GM18873 (cell line): ENCODE results near the gene GNG7.
"Not testable (repeated sequence)": the region's sequence is repeated elsewhere in the genome, so short reads cannot be mapped to it uniquely, and the experiment has no call there.

Experiments
- ATAC-seq: cut with Tn5 transposase; IDR thresholded peaks from one replicate; pipeline ENCODE4 v1.9.1; 2021; ENCODE audit warnings: mild to moderate bottlenecking, moderate library complexity, moderate number of reproducible peaks; ENCODE audit not compliant: unreplicated experiment, low FRiP score

Gene GNG7

DNA sequence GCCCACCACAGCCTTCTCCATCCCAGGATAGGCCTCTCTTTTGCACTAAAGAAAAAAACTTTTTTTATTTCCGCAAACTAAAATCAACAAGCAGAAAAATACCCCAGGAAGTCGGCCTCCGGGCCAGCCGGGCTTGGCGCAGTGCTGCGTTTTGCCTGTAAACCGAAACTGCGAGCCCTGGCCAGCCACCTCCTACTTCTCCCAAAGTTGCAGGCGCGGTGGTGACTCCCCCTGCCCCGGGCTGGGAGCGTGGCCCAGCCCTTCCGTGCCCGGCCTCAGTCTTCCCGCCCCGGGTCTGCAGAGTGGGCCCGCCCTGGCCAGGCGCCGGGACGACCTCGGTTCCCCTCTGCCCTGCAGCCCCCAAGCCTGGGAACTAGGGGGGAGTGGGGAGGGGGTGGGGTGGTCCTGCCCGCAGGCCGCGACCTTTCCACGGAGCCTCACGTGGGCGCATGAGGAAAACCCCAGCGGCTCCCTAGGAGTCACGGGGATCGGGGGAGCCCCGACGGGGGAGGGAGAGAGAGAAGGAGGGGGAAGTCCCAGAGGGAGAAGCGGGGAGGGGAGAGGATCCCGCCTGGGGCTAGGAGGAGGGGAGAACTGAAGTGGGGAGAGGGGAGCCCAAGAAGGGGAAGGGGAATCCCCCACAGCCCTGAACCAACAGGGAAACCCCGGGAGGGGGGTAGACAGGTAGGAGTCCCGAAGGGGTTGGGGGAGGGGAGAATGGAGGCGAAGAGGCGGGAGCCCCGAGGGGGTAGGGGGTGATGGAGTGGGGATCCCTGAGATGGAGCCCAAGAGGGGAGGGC lies 223.5 kb downstream of the GNG7 start:
- no peak for ATAC-seq

DNA sequence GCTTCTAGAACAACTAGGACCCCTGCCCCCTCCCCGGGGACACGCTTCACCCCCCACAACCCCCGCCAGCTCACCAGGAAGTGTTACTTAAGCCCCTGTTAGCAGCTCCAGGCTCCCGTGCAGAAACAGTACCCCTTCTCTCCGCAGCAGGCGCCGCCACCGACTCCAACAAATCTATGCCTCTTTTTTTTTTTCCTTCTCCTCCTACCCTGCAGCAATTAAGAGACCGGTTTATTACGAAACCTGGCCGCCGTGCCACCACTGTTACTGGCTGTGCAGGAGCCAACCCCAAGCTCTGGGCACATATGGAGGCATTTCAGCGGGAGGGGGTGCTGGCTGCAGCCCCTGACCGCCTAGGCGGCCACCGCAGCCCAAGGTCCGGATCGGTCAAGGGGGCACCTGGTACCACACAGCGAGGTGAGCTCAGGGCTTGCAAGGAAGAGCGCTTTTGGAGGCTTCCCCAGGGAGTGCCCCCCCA lies 224.2 kb downstream of the GNG7 start:
- ATAC-seq: no peak

DNA sequence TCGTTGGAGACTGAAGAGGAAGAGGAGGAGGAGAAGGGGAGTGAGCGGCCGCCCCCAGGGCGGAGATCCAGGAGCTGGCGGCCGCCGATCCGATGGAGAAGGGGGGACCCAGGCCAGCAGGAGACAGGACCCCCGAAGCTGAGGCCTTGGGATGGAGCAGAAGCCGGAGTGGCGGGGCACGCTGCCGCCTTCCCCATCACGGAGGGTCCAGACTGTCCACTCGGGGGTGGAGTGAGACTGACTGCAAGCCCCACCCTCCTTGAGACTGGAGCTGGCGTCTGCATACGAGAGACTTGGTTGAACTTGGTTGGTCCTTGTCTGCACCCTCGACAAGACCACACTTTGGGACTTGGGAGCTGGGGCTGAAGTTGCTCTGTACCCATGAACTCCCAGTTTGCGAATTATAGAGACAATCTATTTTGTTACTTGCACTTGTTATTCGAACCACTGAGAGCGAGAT lies 224.7 kb downstream of the GNG7 start:
- ATAC-seq: no peak

DNA sequence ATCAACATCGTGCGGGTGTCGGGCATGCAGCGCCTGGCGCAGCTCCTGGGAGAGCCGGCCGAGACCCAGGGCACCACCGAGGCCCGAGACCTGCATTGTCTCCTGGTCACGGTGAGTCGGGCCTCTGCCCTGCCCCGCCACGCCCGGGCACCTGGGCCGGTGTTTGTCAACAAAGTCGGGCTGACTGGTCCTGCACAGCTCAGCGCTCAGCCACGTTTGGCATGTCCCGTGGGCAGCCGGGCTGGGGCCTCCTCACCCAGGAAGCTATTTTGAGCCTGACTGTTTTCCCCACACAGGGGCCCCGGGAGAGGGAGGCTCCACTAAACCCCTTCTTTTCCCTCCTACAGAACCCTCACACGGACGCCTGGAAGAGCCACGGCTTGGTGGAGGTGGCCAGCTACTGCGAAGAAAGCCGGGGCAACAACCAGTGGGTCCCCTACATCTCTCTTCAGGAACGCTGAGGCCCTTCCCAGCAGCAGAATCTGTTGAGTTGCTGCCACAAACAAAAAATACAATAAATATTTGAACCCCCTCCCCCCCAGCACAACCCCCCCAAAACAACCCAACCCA lies 225.3 kb downstream of the GNG7 start:
- no peak for ATAC-seq

DNA sequence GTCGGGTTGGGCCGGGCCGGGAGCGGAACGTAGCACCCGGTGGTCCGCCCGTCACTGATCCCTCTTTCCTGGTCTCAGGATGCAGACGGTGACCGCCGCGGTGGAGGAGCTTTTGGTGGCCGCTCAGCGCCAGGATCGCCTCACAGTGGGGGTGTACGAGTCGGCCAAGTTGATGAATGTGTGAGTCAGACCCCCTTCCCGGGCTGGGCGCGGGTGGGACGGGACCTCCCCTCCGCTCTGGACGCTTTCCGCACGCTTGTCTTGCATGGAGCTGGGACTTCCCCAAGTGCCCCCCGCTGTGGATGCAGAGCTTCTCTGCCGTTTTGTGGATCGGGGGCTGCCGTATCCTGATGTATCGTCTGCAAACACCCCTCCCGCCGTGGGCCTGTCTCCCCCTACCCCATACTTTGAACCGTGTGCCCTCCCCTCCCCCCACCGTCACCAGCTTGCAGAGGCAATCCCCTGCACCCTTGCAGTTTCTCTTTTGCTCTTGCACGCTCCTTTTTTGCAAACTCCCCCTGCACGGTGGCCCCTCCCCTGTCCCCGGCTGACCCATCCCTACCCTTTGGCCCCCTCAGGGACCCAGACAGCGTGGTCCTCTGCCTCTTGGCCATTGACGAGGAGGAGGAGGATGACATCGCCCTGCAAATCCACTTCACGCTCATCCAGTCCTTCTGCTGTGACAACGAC lies 225.9 kb downstream of the GNG7 start:
- ATAC-seq: peak; percentile 17

DNA sequence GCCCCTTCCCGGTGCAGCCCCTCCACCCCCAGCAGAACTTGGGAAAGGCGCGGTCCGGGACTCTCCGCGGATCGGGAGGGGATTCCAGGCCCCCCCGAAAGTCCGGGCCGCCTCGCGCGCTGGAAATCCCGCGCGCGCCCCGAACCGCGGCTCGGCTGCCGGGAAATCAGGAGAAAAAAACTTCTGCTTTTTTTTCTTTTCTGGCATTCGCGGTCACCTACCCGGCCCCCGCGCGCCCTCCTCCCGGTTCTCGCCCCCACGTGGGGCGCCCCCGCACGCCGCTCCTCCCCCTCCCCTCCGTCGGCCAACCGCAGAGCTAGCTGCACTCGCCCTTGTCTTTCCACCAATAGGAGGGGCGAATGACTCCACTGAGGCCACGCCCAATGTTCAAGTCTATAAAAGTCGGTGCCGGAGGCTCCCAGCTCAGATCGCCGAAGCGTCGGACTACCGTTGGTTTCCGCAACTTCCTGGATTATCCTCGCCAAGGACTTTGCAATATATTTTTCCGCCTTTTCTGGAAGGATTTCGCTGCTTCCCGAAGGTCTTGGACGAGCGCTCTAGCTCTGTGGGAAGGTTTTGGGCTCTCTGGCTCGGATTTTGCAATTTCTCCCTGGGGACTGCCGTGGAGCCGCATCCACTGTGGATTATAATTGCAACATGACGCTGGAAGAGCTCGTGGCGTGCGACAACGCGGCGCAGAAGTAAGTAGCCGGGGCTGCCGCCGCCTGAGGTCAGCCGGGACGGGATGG lies 226.6 kb downstream of the GNG7 start, which contains the start of gene GADD45B:
TSS of gene GADD45B (plus strand) at position 426 of the 749 bp plus-strand sequence. CDS start at position 658, 232 bp downstream.
- peak; percentile 61 for ATAC-seq

DNA sequence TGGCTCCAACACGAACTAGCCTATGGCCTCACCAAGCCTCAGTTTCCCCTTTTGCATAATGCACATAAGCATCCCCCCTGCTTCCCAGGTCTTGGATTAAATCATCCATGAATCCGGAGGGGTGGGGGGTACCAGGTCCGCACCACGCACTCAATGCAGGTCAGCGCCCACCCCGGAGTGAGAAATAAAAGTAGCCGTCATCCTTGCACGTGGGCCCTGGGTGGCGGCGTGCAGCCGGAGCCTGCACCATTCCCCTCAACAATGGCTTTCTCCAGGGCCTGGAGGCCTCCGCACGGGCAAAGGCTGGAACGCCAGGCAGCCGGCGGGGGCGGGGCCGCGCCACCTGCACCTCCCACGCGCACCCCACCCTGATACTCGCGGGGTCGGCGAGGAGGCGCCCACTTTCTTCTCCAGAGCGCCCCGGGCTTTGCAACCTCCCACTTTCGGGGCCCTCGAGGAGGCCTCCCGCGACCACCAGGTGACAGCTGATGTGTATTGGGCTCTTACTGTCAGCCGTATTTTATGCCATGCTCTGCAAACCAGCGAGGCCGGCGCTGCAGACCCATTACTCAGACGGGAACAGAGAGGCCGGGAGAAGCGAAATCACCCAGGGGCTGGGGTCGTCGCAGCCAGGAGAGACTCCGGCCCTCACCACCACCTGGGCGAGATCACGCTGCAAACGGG lies 227.3 kb downstream of the GNG7 start:
- ATAC-seq: peak; percentile 5

DNA sequence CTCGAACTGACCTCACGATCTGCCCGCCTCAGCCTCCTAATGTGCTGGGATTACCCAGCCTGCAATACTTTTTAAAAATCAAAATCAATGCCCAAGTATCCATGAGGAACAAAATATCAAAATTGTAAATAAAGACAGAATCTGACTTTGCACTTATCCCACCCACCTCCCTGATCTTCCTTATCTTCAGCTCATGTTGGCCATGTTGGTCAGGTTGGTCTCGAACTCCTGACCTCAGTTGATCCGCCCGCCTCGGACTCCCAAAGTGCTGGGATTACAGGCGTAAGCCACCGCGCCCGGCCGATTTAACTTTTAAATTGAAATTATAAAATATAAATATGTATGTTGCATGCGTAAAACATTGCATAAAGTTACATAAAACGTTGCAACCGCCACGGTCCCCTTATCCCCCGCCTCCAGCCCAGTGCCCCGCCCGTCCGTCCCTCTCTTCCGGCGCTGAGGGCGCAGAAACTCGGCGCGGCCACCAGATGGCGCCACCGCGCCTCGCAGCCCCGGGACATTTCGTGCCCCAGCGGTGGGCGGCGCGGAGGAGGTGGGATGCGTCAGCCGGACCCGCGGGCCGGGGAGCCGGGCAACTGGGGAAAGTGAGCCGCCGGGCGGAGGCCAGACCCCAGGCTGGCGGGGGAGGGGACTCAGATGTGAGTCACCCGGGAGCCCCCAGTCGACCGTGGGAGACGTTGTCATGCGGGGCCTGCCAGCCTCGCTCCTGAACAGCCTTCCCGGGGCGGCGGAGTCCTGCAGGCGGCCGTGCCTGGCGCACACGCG lies 228.1 kb downstream of the GNG7 start:
- ATAC-seq: no peak

DNA sequence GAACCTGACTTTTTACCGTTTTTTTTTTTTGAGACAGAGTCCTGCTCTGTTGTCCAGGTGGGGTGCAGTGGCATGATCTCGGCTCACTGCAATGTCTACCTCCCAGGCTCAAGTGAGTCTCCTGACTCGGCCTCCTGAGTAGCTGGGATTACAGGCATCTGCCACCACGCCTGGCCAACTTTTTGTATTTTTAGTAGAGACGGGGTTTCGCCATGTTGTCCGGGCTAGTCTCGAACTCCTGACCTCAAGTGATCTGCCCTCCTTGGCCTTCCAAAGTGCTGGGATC lies 232.6 kb downstream of the GNG7 start:
- ATAC-seq: not testable (repeated sequence)

DNA sequence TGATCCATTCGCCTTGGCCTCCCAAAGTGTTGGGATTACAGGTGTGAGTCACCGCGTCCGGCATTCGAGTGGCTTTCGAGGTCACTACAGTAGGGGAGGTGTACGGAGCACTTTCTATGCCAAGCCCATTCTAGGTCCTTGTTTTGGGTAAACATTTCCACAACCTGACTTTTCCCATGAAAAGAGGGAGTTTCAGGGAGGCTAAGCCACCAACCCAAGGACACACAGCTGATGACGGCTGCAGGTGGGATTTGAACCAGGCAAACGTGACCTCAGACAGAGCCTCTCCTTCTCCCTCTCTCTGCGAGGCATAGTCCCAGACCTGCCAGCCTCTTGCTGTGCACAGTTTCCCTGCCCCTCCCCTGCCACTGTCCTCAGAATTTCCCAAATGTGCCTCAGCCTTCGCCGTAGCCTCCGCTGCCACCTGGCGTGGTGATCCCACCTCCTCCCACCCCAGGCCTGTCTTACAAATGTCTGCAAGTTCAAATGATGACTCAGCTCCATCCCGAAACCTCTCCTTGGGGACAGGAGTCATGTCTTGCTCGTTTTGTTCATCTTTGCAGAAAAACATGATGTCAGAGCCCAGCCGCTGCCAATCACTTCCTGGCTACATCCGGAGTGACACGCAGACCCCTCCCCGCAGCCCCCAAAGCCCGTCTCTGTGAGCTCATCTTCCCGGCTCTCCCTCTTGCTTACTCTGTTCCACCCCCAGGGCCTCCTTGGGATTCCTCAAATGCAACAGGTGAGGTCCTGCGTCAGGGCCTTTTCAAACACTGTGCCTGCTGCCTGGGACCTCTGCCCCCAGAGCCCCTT lies 233.2 kb downstream of the GNG7 start:
- ATAC-seq: no peak

DNA sequence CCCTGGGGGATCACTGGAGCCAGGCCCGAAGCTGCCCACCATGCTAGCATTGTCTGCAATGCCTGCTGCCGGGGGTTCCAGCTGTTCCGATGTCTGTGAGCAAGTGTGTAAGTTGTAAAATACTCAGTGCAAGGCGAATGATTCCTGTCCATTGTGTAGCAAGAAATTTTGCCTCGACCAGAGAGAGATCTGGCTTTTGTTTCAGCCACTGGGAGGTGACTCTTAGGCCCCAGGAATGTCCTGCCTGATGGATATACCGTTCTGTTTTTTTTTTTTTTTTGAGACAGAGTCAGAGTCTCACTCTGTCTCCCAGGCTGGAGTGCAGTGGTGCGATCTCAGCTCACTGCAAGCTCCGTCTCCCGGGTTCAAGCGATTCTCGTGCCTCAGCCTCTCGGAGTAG lies 233.9 kb downstream of the GNG7 start:
- ATAC-seq: no peak

DNA sequence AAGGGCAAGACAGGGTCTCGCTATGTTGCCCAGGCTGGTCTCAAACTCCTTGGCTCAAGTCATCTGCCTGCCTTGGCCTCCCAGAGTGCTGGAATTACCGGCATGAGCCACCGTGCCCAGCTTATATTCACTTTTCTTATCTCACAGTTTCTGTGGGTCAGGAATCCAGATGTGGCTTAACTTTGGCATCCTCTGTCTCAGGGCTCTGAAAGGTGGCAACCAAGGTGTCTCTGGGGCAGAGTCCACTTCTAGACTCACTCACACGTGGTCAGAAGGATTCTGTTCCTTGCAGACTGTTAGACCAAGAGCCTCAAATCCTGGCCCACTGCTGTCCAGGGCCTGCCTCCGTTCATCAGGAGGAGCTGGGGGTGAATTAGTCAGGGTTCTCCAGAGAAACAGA lies 238.1 kb downstream of the GNG7 start:
- no peak for ATAC-seq

DNA sequence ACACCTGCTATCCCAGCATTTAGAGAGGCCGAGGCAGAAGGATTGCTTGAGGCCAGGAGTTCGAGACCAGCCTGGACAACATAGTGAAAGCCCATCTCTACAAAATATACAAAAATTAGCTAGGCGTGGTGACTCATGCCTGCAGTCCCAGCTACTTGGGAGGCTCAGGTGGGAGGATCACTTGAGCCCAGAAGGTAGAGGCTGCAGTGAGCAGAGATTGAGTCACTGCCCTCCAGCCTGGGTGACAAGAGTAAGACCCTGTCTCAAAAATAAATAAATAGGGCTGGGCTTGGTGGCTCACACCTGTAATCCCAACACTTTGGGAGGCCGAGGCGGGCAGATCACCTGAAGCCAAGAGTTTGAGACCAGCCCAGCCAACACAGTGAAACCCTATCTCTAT lies 238.8 kb downstream of the GNG7 start:
- ATAC-seq: not testable (repeated sequence)

DNA sequence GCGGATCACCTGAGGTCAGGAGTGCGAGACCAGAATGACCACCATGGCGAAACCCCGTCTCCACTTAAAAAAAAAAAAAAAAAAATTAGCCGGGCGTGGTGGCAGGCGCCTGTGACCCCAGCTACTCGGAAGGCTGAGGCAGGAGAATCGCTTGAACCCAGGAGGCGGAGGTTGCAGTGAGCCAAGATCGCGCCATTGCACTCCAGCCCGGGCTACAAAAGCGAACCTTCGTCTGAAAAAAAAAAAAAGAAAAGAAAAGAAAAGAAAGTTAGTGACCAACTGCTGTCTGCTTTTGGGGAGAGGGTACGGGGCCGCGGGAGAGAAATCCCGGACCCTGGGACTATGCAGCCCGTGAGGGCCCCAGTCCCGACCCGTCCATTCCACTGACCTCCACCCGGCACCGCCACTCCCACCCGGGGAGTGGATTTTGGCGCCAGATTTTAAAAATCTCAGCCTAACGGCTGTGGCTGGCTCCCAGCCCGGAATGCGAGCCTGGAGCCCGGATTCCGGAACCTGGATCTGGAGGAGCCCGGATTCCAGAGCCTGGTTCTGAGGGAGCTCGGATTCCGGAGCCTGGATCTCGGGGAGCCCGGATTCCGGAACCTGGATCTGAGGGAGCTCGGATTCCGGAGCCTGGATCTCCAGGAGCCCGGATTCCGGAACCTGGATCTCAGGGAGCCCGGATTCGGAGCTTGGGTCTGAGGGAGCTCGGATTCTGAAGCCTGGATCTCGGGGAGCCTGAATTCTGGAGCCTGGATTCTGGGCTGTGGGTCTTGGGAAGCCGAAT lies 239.7 kb downstream of the GNG7 start:
- no peak for ATAC-seq

DNA sequence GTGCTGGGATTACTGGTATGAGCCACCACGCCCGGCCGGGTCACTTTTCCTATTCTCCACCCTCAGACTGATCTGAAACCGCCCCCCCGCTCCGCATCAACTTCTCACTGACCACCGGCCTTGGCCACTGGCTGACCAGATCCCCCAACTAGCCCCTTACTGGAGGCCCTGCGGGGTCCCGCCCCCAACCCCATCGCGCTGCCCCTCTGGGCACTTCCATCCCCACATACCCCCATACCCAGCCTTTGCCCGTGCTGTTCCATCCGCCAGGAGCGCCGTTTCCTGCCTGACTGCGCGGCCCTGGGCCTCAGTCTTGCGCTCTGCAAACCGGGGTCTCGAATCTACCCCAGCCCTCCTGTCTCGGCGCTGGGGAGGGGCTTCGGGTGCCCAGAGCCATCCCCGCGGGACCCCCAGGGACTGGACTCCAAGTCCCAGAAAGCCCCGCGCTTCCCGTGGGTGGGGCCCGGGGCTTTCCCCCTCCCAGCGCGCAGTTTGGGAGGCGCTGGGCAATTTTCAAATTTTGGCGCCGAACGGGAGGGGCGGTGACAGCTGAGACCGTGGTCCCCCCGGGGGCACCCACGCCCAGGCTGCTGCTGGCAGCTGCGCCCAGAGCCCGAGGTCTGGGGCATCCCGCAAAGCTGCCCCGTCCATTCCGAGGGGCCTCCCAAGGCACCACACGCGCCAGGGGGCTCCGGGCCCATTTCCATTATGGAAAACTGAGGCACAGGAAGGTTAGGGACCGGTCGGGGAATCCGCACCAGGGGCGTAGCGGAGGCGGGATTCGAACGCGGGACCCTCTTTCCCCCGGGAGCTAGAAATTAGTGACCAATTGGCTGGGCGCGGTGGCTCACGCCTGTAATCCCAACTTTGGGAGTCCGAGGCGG lies 240.5 kb downstream of the GNG7 start:
- ATAC-seq: no peak
